Measurements from ENCODE around the gene SORCS2.

The SORCS2 gene

DNA sequence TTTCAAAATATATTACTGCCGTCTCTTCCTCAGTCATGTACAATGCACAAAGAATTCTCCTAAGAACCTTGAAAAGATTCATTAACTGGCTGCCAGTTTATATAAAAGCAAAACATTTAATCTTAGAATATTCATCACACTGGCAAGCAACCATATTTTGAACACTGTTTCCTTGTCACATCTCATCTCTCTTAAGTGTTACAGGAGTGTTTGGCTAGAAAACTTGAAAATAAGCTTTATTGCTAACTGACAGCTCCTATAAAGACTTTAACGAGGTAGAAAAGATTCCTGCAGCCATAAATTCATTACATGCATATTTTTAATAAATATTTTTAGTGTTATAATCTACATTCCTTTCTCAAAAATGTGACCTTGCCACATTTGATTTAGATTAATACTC is 597.7 kb downstream of the SORCS2 start:
- in situ Hi-C loops (cut with MboI; ENCODE audit: low sequenced_read_pairs) = no loop called here

DNA sequence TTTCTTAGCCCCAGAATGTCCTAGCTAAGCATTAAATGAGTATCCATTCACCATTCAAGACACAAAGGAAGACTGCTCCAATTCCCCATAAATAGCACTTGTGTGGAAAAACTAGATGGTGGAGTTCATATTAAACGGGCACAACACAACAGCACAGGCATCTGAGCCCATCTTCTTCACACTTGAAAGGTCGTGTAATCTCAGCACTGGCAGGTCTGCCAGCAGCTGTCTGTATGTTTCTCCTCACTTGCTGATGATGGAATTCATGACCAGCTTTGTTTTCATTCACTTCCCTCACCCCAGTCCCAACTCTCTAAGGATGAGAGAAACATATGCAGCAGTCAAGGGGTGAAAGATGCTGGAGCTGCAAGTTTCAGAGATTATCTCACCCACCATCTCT is 598.7 kb downstream of the SORCS2 start:
- in situ Hi-C loops (cut with MboI; ENCODE audit: low sequenced_read_pairs) = no loop called here
